Subcutaneous abdominal adipose tissue (tissue), 5 donors: ENCODE data around the gene HAAO.

Experiments used
- H3K27ac ChIP-seq: one replicate; pipeline ENCODE4 v1.7.0; 2013; ENCODE audit warnings: low read depth, mild to moderate bottlenecking, inconsistent platforms, low read length, moderate library complexity
- H3K27me3 ChIP-seq, 5 donors: one replicate each; pipeline ENCODE4 v1.7.0; 2013; ENCODE audit warnings: low read length in 5 of 5, inconsistent platforms in 1 of 5; ENCODE audit not compliant: control insufficient read depth in 5 of 5, insufficient read depth in 4 of 5
- H3K36me3 ChIP-seq, 5 donors: one replicate each; pipeline ENCODE4 v1.7.0; 2013; ENCODE audit warnings: low read length in 5 of 5; ENCODE audit not compliant: control insufficient read depth in 5 of 5, insufficient read depth in 5 of 5
- H3K4me1 ChIP-seq, 5 donors: one replicate each; pipeline ENCODE4 v1.7.0; 2013; ENCODE audit warnings: low read length in 5 of 5, mild to moderate bottlenecking in 3 of 5, moderate library complexity in 1 of 5; ENCODE audit not compliant: control insufficient read depth in 5 of 5, insufficient read depth in 5 of 5
- H3K4me3 ChIP-seq, 5 donors: one replicate each; pipeline ENCODE4 v1.7.0; 2013; ENCODE audit warnings: low read length in 5 of 5, low read depth in 1 of 5
- H3K9ac ChIP-seq, 5 donors: one replicate each; pipeline ENCODE4 v1.7.0; 2013; ENCODE audit warnings: low read length in 5 of 5, mild to moderate bottlenecking in 4 of 5, moderate library complexity in 3 of 5
- H3K9me3 ChIP-seq, 5 donors: one replicate each; pipeline ENCODE4 v1.7.0; 2013; ENCODE audit warnings: low read length in 5 of 5; ENCODE audit not compliant: control insufficient read depth in 5 of 5
- donor health status: healthy.
- donor health status: healthy.
- donor health status: healthy.
- donor health status: healthy.
- donor health status: healthy.

The HAAO gene

GRCh38 chr2:42830922-42831574 lies 38.7 kb upstream of the HAAO start:
- no peaks in the 10 kb centered on the region for H3K27me3 ChIP-seq

GRCh38 chr2:42829671-42830440 lies 37.5 kb upstream of the HAAO start:
- no peak overlapping the region for H3K4me3 ChIP-seq
- no peak overlapping the region for H3K9ac ChIP-seq

More at GRCh38 chr2:42830922-42831574, 38.7 kb upstream of the HAAO start:
- no peak overlapping the region for H3K27ac ChIP-seq
- H3K4me1 ChIP-seq, result peaks cover 4 to 29% (median 18%) of the 10 kb centered on the region in 5 donors
- no peaks in the 10 kb centered on the region for H3K36me3 ChIP-seq
- H3K9ac ChIP-seq, result no peak overlapping the region
- H3K9me3 ChIP-seq, result no peaks in the 10 kb centered on the region
- no peak overlapping the region for H3K4me3 ChIP-seq

GRCh38 chr2:42828487-42829425 lies 36.4 kb upstream of the HAAO start:
- H3K9ac ChIP-seq, result peak overlapping the region in 1 of 5 donors; percentile 46
- H3K27ac ChIP-seq, result peak overlapping the region; percentile 37
- H3K9me3 ChIP-seq, result no peaks in the 10 kb centered on the region
- H3K36me3 ChIP-seq, result no peaks in the 10 kb centered on the region
- H3K4me3 ChIP-seq, result peak overlapping the region in 1 of 5 donors; percentile 16
- no peaks in the 10 kb centered on the region for H3K27me3 ChIP-seq
- peaks cover 4 to 27% (median 18%) of the 10 kb centered on the region in 5 donors for H3K4me1 ChIP-seq

More at GRCh38 chr2:42829671-42830440, 37.5 kb upstream of the HAAO start:
- Histone ChIP-seq H3K36me3 (no peaks in the 10 kb centered on the region), H3K4me1 (peaks cover 4 to 27% (median 18%) of the 10 kb centered on the region in 5 donors), H3K27ac (peak overlapping the region; percentile 37), H3K27me3 (no peaks in the 10 kb centered on the region), H3K9me3 (no peaks in the 10 kb centered on the region)

GRCh38 chr2:42827647-42828486 lies 35.5 kb upstream of the HAAO start:
- H3K36me3 ChIP-seq, result no peaks in the 10 kb centered on the region
- H3K4me1 ChIP-seq, result peaks cover 5 to 27% (median 18%) of the 10 kb centered on the region in 5 donors
- no peaks in the 10 kb centered on the region for H3K9me3 ChIP-seq
- peak overlapping the region; percentile 41 to 72 (median 56) for H3K4me3 ChIP-seq
- H3K27me3 ChIP-seq, result no peaks in the 10 kb centered on the region
- peak overlapping the region in 2 of 5 donors; percentile 32 to 46 for H3K9ac ChIP-seq
- H3K27ac ChIP-seq, result no peak overlapping the region

- no peak overlapping the region for H3K27ac ChIP-seq
- peaks cover 5 to 27% (median 18%) of the 10 kb centered on the region in 5 donors for H3K4me1 ChIP-seq
- no peaks in the 10 kb centered on the region for H3K27me3 ChIP-seq
- no peaks in the 10 kb centered on the region for H3K9me3 ChIP-seq
- no peaks in the 10 kb centered on the region for H3K36me3 ChIP-seq
- H3K9ac ChIP-seq, result no peak overlapping the region
- H3K4me3 ChIP-seq, result no peak overlapping the region
Observed at GRCh38 chr2:42826231-42826630, 33.8 kb upstream of the HAAO start.

GRCh38 chr2:42824454-42824807 lies 32.0 kb upstream of the HAAO start:
- H3K27ac ChIP-seq, result no peak overlapping the region
- H3K4me1 ChIP-seq, result peaks cover 5 to 20% (median 18%) of the 10 kb centered on the region in 5 donors

GRCh38 chr2:42823744-42824453 lies 31.5 kb upstream of the HAAO start:
- H3K9ac ChIP-seq, result no peak overlapping the region
- no peak overlapping the region for H3K4me3 ChIP-seq
- no peak overlapping the region for H3K27ac ChIP-seq
- H3K9me3 ChIP-seq, result no peaks in the 10 kb centered on the region
- H3K27me3 ChIP-seq, result no peaks in the 10 kb centered on the region
- peaks cover 5 to 15% (median 14%) of the 10 kb centered on the region in 5 donors for H3K4me1 ChIP-seq
- no peaks in the 10 kb centered on the region for H3K36me3 ChIP-seq

More at GRCh38 chr2:42824454-42824807, 32.0 kb upstream of the HAAO start:
- no peaks in the 10 kb centered on the region for H3K9me3 ChIP-seq
- no peak overlapping the region for H3K4me3 ChIP-seq
- no peaks in the 10 kb centered on the region for H3K36me3 ChIP-seq
- no peaks in the 10 kb centered on the region for H3K27me3 ChIP-seq
- no peak overlapping the region for H3K9ac ChIP-seq

- H3K27ac ChIP-seq, result no peak overlapping the region
- H3K9me3 ChIP-seq, result peaks cover 0 to 1% (median 0%) of the 10 kb centered on the region in 5 donors
- H3K9ac ChIP-seq, result no peak overlapping the region
- no peak overlapping the region for H3K4me3 ChIP-seq
- H3K36me3 ChIP-seq, result no peaks in the 10 kb centered on the region
- H3K4me1 ChIP-seq, result peaks cover 0 to 1% (median 0%) of the 10 kb centered on the region in 5 donors
- no peaks in the 10 kb centered on the region for H3K27me3 ChIP-seq
Observed at GRCh38 chr2:42819160-42819559, 26.8 kb upstream of the HAAO start.

- Histone ChIP-seq H3K36me3 (no peaks in the 10 kb centered on the region), H3K9me3 (peaks cover 0 to 2% (median 0%) of the 10 kb centered on the region in 5 donors), H3K9ac (no peak overlapping the region), H3K4me1 (peaks cover 0 to 10% (median 9%) of the 10 kb centered on the region in 5 donors), H3K27me3 (no peaks in the 10 kb centered on the region), H3K4me3 (no peak overlapping the region), H3K27ac (no peak overlapping the region)
Observed at GRCh38 chr2:42815726-42816125, 23.3 kb upstream of the HAAO start.
